Hippocampal formation (tissue), 2 donors: ENCODE data around the gene AGAP2.
"Not testable (repeated sequence)": the region's sequence is repeated elsewhere in the genome, so short reads cannot be mapped to it uniquely, and the experiment has no call there.

ENCODE experiments used
- DNase-seq, 2 donors: peaks; one replicate each; lab custom pipeline; 2025; lab: John Stamatoyannopoulos, UW

Gene AGAP2

GRCh38 chr12:57723630-57723962 lies 14.9 kb downstream of the AGAP2 start:
- no peak for DNase-seq

- DNase-seq = no peak
Observed at GRCh38 chr12:57722716-57723629, 15.6 kb downstream of the AGAP2 start.

- not testable (repeated sequence) for DNase-seq
Observed at GRCh38 chr12:57721846-57722608, 16.5 kb downstream of the AGAP2 start.

GRCh38 chr12:57720606-57721595 lies 17.6 kb downstream of the AGAP2 start:
- DNase-seq = no peak

- DNase-seq = no peak
Observed at GRCh38 chr12:57719777-57720605, 18.6 kb downstream of the AGAP2 start.

GRCh38 chr12:57718641-57719528 lies 19.7 kb downstream of the AGAP2 start:
- DNase-seq = no peak

GRCh38 chr12:57717846-57718640 lies 20.5 kb downstream of the AGAP2 start:
- no peak for DNase-seq

- DNase-seq = no peak
Observed at GRCh38 chr12:57717131-57717530, 21.4 kb downstream of the AGAP2 start.

- DNase-seq = no peak
Observed at GRCh38 chr12:57716305-57716704, 22.2 kb downstream of the AGAP2 start.

- no peak for DNase-seq
Observed at GRCh38 chr12:57715786-57716185, 22.8 kb downstream of the AGAP2 start.

- DNase-seq = not testable (repeated sequence)
Observed at GRCh38 chr12:57715036-57715748, 23.4 kb downstream of the AGAP2 start.

- DNase-seq = no peak
Observed at GRCh38 chr12:57713209-57713608, 25.3 kb downstream of the AGAP2 start.

GRCh38 chr12:57712701-57713100 lies 25.8 kb downstream of the AGAP2 start:
- DNase-seq = peak in 1 of 2 donors; percentile 6

GRCh38 chr12:57708296-57708695 lies 30.2 kb downstream of the AGAP2 start:
- DNase-seq = no peak

GRCh38 chr12:57707250-57707649 lies 31.3 kb downstream of the AGAP2 start:
- DNase-seq = no peak

GRCh38 chr12:57700317-57700716 lies 38.2 kb downstream of the AGAP2 start:
- DNase-seq = no peak

GRCh38 chr12:57698414-57698813 lies 40.1 kb downstream of the AGAP2 start:
- no peak for DNase-seq

- DNase-seq = no peak
Observed at GRCh38 chr12:57697076-57697475, 41.5 kb downstream of the AGAP2 start.
